ENCODE measurements around the gene PLAAT4.
"Not testable (repeated sequence)": the region's sequence is repeated elsewhere in the genome, so short reads cannot be mapped to it uniquely, and the experiment has no call there.

Gene PLAAT4

GRCh38 chr11:63572026-63572688 is 35.5 kb downstream of the PLAAT4 start:
- DNase-seq (ENCODE audit: low read depth in 3 of 3): no peak

DNA sequence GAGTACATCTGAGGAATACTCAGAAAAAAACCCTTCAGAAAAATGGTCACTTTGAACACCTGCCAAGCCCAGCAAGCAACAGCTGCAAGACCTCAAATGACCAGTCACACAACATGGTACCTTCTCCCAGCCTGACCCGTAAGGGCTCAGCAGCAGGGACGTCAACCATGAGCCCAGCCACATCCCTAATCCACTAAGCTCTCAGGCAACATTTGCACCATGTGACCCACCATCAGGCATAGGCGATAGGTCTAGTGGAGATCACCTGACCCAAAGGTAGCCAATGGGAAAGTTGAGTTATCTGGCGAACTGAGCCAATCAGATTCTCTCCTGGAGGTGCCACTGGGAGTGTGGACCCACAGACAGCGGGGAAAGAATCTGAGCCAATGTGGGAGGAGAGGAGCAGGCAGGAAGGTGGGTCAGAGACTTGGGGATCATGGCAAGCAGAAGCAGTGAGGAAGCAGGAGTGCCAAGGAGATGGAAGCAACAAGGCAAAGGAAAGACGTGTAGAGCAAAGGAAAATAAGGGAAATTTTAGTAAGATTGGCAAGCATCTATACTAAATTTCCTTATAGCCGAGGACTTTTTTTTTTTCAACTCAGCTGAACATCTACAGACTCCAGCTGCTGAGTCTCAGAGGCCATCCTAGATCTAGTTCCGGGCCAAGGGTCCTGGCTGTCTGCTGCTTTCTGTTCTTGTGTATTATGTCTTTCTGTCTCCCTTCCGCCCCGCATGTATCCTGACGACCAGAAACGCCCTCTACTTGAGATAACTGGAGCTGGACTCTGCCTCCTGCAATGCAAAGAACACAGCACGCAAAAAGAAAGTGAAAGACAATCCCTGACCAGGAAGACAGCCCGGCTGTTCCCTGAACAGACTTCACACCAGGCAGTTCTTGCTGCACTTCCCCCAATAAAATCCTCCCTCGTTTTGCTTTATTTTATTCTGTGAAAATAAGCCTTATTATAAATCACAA is 37.6 kb downstream of the PLAAT4 start:
- DNase-seq (ENCODE audit: low read depth in 3 of 3): no peak

DNA sequence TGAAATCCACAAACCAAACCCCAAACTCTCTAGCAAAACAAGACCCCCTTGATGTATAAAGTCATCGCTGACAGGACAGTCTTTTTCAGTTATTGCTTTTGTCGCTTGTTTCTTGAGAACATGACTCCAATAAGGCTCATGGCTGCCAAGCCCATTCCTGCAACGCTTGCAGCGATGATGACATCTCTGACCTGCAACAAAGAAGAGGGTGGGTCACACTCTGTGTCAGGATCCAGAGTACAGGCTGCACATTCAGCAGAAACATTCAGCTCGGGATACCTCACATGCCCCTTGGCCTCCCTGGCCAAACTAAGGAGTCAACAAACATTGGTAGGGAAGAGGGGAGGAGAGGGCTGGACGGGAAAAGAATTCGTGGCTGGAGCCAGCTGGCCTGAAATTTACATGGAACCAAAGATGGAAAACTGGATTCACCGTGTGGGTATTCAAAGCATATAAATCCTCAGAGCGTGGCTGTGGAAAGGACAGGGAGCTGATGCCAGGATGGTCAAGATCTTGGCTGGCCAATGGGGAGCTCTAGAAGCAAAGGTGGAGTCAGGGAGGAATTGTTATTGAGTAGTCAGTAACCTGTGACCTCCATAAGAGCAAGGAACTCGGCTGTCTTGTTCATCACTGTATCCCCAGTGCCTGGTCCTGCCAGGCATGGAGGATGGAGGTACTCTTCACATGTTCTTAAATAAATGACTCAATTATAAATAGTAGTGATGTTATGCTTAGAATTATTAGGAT is 38.4 kb downstream of the PLAAT4 start:
- no peak for DNase-seq (ENCODE audit: low read depth in 3 of 3)

DNA sequence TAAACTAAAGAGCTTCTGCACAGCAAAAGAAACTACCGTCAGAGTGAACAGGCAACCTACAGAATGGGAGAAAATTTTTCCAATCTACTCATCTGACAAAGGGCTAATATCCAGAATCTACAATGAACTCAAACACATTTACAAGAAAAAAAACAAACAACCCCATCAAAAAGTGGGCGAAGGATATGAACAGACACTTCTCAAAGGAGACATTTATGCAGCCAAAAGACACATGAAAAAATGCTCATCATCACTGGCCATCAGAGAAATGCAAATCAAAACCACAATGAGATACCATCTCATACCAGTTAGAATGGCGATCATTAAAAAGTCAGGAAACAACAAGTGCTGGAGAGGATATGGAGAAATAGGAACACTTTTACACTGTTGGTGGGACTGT is 42.3 kb downstream of the PLAAT4 start:
- DNase-seq (ENCODE audit: low read depth in 3 of 3): not testable (repeated sequence)

DNA sequence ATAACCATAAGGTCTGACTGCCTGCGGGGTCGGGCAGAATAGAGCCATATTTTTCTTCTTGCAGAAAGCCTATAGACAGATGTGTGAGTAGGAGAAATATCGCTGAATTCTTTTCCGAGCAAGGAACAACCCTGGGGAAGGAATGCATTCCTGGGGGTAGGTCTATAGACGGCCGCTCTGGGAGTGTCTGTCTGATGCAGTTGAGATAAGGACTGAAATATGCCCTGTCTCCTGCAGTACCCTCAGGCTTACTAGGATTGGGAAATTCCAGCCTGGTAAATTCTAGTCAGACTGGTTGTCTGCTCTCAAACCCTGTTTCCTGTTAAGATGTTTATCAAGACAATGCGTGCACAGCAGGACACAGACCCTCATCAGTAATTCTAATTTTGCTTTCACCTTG is 44.6 kb downstream of the PLAAT4 start:
- DNase-seq (ENCODE audit: low read depth in 3 of 3): not testable (repeated sequence)

DNA sequence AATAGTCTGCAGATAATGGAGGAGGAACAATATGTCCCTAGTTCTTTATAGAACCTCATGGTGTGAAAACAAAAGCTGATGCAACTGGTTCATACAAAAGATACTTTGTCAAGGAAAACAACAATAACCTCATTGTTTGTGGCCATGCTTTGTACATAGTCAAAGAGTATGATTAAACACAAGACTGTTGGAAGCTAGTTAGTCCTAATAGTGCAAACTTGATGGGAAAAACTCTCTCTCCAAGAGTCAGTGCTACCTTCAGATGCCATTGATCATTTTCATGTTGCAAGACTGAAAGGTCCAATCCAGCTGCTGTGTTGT is 46.7 kb downstream of the PLAAT4 start:
- no peak for DNase-seq (ENCODE audit: low read depth in 3 of 3)

DNA sequence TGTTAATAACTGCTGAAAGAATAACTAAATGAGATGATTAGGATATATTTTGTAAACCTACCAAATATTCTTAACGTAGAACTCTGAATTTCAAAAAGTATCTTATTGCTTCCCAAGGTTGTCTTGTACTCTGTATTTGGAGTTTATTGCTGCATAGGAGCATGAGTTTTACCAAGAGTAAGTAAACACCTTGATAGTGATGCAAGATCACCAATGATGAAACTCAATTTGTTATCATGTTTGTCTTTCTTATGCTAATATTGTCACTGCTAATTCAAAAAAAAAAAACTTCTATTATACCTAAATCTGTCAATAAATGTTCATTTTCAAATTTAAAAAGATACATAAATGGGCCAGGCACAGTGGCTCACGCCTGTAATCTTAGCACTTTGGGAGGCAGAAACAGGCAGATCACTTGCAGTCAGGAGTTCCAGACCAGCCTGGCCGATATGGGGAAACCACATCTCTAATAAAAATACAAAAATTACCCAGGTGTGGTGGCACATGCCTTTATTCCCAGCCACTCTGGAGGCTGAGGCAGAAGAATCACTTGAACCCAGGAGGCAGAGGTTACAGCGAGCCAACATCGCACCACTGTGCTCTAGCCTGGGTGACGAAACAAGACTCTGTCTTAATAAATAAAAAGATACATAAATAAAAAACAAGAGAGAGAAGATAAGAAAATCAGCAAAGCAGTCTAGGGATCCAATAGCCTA is 50.0 kb downstream of the PLAAT4 start:
- DNase-seq (ENCODE audit: low read depth in 3 of 3): no peak

DNA sequence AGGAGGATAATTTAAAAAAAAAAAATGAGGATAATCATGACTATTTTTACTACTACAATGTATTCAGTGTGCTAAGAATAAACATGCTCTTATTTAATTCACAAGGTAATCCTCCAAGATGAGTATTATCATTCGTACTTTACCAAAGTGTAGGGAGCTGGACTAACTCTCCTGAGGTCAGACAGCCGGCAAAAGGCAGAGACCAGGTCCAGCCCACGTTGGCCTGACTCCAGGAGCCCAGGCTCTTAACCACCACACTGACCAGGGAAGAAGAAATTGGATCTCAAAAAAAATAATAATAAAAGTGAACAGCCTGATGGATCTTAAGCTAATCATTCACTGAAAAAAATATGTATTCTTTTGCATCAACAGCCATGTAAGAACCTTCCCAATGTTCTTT is 52.4 kb downstream of the PLAAT4 start:
- no peak for DNase-seq (ENCODE audit: low read depth in 3 of 3)

GRCh38 chr11:63590024-63590788 is 53.6 kb downstream of the PLAAT4 start:
- no peak for DNase-seq (ENCODE audit: low read depth in 3 of 3)

DNA sequence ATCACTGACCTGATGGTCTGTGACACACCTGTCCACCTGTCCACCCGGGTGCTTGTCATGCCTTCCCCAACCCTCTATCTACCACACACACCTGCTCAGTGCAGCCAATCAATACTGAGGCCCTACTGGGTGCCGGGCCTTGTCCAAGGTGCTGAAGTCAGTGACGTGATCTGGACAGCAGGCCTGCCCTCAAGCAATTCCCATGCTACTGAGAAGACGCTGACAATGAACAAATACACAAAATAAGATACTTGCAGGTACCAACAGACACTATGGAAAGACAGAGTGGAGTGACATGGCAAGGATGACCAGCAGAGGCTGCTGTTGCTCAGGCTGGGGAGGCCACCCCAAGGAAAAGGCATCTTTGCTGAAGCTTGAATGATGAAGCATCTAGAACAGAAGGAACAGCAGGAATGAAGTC is 56.4 kb downstream of the PLAAT4 start:
- no peak for DNase-seq (ENCODE audit: low read depth in 3 of 3)

DNA sequence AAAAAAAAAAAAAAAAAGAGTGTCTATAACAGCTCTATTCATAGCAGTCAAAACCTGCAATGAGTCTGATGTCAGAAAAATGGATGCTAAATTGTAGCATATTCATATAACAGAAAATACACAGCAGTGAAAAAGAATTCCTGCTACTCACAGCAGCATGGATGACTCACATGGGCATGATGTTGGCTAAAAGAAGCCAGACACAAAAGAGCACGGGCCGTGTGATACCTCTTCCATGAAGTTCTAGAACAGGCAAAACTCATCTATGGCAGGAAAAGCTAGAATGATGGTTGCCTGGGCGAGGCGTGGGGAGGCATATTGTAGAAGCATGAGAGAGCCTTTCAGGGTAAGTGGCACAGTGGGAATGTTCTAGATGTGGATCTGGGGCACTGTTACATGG is 58.7 kb downstream of the PLAAT4 start:
- no peak for DNase-seq (ENCODE audit: low read depth in 3 of 3)

All from stimulated activated CD4-positive, alpha-beta T cell treated with anti-CD3 and anti-CD28 coated beads, TNF-alpha, amount 100 ng/mL, for 48 hours (primary cell).